HepG2 (cell line): ENCODE results near the gene SLC39A3. TPM values are rescaled to one million over a fixed set of nuclear protein-coding genes. Genes with fewer than 3 reads are reported as not detected.

ENCODE experiments used
- ATAC-seq: fragments of 200-7000 bp; cut with Tn5 transposase; 3 replicates; pipeline ENCODE4 v1.9.1; 2020; ENCODE audit warnings: mild to moderate bottlenecking, moderate library complexity
- BruUV-seq: library from RNA; stranded (reverse); fragments of 400-500 nt; replicated peaks from 2 replicates; lab custom pipeline; 2021; lab: Mats Ljungman, UMichigan
- CTCF ChIA-PET: fragments of 300-600 bp; formaldehyde crosslinking; extraction: SDS; loops from one replicate; lab custom pipeline; 2021; ENCODE audit warnings: low total read pairs, inconsistent platforms, low intra/inter-chr PET ratio; lab: Yijun Ruan, JAX
- POLR2A ChIA-PET: fragments of 350-600 bp; sonication (Branson Sonifier 250); formaldehyde crosslinking; loops from one replicate; lab custom pipeline; 2020; ENCODE audit warnings: antibody characterized with exemption, inconsistent platforms; lab: Yijun Ruan, JAX
- DNase-seq: peaks from one replicate; pipeline ENCODE4 v3.0.0-alpha.2; 2015; ENCODE audit warnings: low spot score
- FAIRE-seq: peaks from 3 replicates; lab custom pipeline; 2011; peaks lifted over from hg19 to GRCh38; lab: Jason Lieb, UNC
- H2AFZ ChIP-seq: one replicate; pipeline ENCODE4 v1.6.1; 2011; ENCODE audit warnings: low read length, inconsistent platforms
- H3K27ac ChIP-seq: fragments of 300-600 bp; 3 replicates; pipeline ENCODE4 v1.8.0; 2011; ENCODE audit warnings: mixed run types, mild to moderate bottlenecking, mixed read lengths, low read length, inconsistent platforms; ENCODE audit not compliant: insufficient read depth; ENCODE audit errors: extremely low read length
- H3K27me3 ChIP-seq, 2 experiments: fragments of 200-600 bp in 1 of 2; 2 replicates in 1 of 2; 3 replicates in 1 of 2; pipeline versions ENCODE4 v1.6.0 to v1.8.0; 2011; ENCODE audit warnings: low read length in 2 of 2, mild to moderate bottlenecking in 2 of 2, moderate library complexity in 2 of 2, inconsistent platforms in 1 of 2; ENCODE audit not compliant: insufficient read depth in 2 of 2, control insufficient read depth in 1 of 2
- H3K36me3 ChIP-seq, 2 experiments: fragments of 200-600 bp in 1 of 2; replicated peaks in 1 of 2; 2 replicates in 1 of 2; 3 replicates in 1 of 2; pipeline versions ENCODE4 v1.5.1 to v1.8.0; 2011; ENCODE audit warnings: low read length in 2 of 2, inconsistent platforms in 1 of 2; ENCODE audit not compliant: insufficient read depth in 2 of 2, control insufficient read depth in 1 of 2
- H3K4me1 ChIP-seq: 2 replicates; pipeline ENCODE4 v1.5.1; 2012; ENCODE audit warnings: low read length, inconsistent platforms; ENCODE audit not compliant: insufficient read depth
- H3K4me2 ChIP-seq: 2 replicates; pipeline ENCODE4 v1.6.0; 2011; ENCODE audit warnings: low read depth, low read length, inconsistent platforms
- H3K4me3 ChIP-seq, 3 experiments: fragments of 200-600 bp in 1 of 3; sonication (generic), shearing (Covaris generic) in 1 of 3; replicated peaks in 1 of 3; 2 replicates each; pipeline ENCODE4 v1.5.1; 2011 to 2016; ENCODE audit warnings: low read length in 3 of 3, inconsistent platforms in 2 of 3, low read depth in 2 of 3, mild to moderate bottlenecking in 2 of 3, control low read depth in 1 of 3, mixed read lengths in 1 of 3; ENCODE audit not compliant: insufficient read depth in 1 of 3
- H3K79me2 ChIP-seq: one replicate; pipeline ENCODE4 v1.6.1; 2011; ENCODE audit warnings: low read length, inconsistent platforms; ENCODE audit not compliant: insufficient read depth
- H3K9ac ChIP-seq: 2 replicates; pipeline ENCODE4 v1.6.0; 2011; ENCODE audit warnings: mild to moderate bottlenecking, low read depth, low read length, inconsistent platforms; ENCODE audit not compliant: insufficient read depth
- H3K9me3 ChIP-seq: 2 replicates; pipeline ENCODE4 v1.5.1; 2012; ENCODE audit warnings: mild to moderate bottlenecking, low read length
- H4K20me1 ChIP-seq: 2 replicates; pipeline ENCODE4 v1.6.0; 2011; ENCODE audit warnings: inconsistent platforms, mild to moderate bottlenecking, low read length, moderate library complexity; ENCODE audit not compliant: insufficient read depth
- ELF1 ChIP-seq: sonication (generic); formaldehyde crosslinking; IDR thresholded peaks from 2 replicates; pipeline ENCODE4 v1.4.0; 2020; ENCODE audit warnings: missing genetic modification reagents
- ELF4 ChIP-seq: sonication (generic); formaldehyde crosslinking; IDR thresholded peaks from 2 replicates; pipeline ENCODE4 v1.5.0; 2020; ENCODE audit warnings: missing genetic modification reagents, mild to moderate bottlenecking, moderate library complexity, borderline replicate concordance
- MAFG ChIP-seq: sonication (generic); formaldehyde crosslinking; IDR thresholded peaks from 2 replicates; pipeline ENCODE4 v1.5.1; 2020; ENCODE audit warnings: mild to moderate bottlenecking, missing genetic modification reagents
- SRSF9 ChIP-seq: fragments of 200-400 bp; formaldehyde crosslinking; IDR thresholded peaks from 2 replicates; pipeline ENCODE4 v1.6.1; 2018; ENCODE audit warnings: borderline replicate concordance, mild to moderate bottlenecking, low read depth, low read length; ENCODE audit not compliant: insufficient read depth, poor library complexity, severe bottlenecking
- ZNF33A ChIP-seq: sonication (generic); formaldehyde crosslinking; IDR thresholded peaks from 2 replicates; pipeline ENCODE4 v1.5.1; 2020; ENCODE audit warnings: missing genetic modification reagents, mild to moderate bottlenecking, moderate library complexity, borderline replicate concordance
- ZNF567 ChIP-seq: sonication (generic); formaldehyde crosslinking; IDR thresholded peaks from 2 replicates; pipeline ENCODE4 v1.8.1; 2023; ENCODE audit warnings: mild to moderate bottlenecking, missing genetic modification reagents, borderline replicate concordance
- WGBS: methylation state at CpG from one replicate; pipeline ENCODE4 v1.1.6; 2017; ENCODE audit warnings: low lambda C conversion rate; 5-methylcytosine and 5-hydroxymethylcytosine counted together
- in situ Hi-C: cut with HindIII; loops from 2 replicates; pipeline ENCODE4 v1.10.0; 2017; ENCODE audit warnings: low pct_unique_long_range_greater_than_20kb; ENCODE audit not compliant: extremely low pct_ligation_motif_present
- intact Hi-C: fragments of 100-400 bp; cut with micrococcal nuclease; formaldehyde crosslinking; loops from one replicate; pipeline ENCODE4 v1.10.0; 2022; ENCODE audit not compliant: unreplicated experiment
- polyA plus RNA-seq, 8 experiments: library from polyadenylated mRNA; depleted of rRNA in 3 of 8; stranded (reverse) in 7 of 8; unstranded in 1 of 8; fragments of >200 nt; fragmentation: Illumina TruSeq in 4 of 8; extraction: Trizol in 4 of 8; gene quantifications; 2 replicates each; pipeline versions ENCODE4 v1.2.1 to v1.2.3, GENCODE V29; 2011 to 2016; ENCODE audit warnings: low read depth in 4 of 8, missing spikeins in 1 of 8, mixed read lengths in 1 of 8; ENCODE audit not compliant: insufficient read depth in 1 of 8
- total RNA-seq, 5 experiments: library from RNA; depleted of rRNA; stranded (reverse); fragments of >200 nt; fragmentation: Illumina TruSeq; extraction: Trizol; gene quantifications; 2 replicates each; pipeline ENCODE4 v1.2.3, GENCODE V29; 2016; ENCODE audit warnings: low read depth in 1 of 5
- TF ChIP-seq, protein P1 (sequence below): sonication (generic); formaldehyde crosslinking; IDR thresholded peaks from 2 replicates; pipeline ENCODE4 v1.9.0; 2021; ENCODE audit warnings: missing genetic modification reagents, borderline replicate concordance
- TF ChIP-seq, protein P2 (sequence below): sonication (generic); formaldehyde crosslinking; IDR thresholded peaks from 2 replicates; pipeline ENCODE4 v1.5.1; 2020; ENCODE audit warnings: missing genetic modification reagents, mild to moderate bottlenecking, borderline replicate concordance

Gene SLC39A3
- total and polyA plus RNA-seq, 2 of the 13 experiments (the other 11 are each of a cell fraction or from before 2014, with no cell fraction given), result 33.6 to 41.6 TPM

- no TSS peak for BruUV-seq
- no peak for FAIRE-seq
- peaks cover 19 to 31% of the 10 kb centered on the region in 2 experiments; a peak in 4 of 5 replicates for H3K36me3 ChIP-seq
- in situ Hi-C loops (no loop called here), intact Hi-C loops (no loop called here)
- POLR2A ChIA-PET, result no interaction called here
- H3K4me1 ChIP-seq, result no peaks in the 10 kb centered on the region
- no peak overlapping the region for H3K4me3 ChIP-seq
- TF ChIP-seq ZNF567 (CRISPR knock-in tag) (no peak), SRSF9 (no peak), MAFG (CRISPR knock-in tag) (no peak), ZNF33A (CRISPR knock-in tag) (no peak), ELF4 (CRISPR knock-in tag) (no peak), ELF1 (CRISPR knock-in tag) (no peak)
- TF ChIP-seq, protein P1, sequence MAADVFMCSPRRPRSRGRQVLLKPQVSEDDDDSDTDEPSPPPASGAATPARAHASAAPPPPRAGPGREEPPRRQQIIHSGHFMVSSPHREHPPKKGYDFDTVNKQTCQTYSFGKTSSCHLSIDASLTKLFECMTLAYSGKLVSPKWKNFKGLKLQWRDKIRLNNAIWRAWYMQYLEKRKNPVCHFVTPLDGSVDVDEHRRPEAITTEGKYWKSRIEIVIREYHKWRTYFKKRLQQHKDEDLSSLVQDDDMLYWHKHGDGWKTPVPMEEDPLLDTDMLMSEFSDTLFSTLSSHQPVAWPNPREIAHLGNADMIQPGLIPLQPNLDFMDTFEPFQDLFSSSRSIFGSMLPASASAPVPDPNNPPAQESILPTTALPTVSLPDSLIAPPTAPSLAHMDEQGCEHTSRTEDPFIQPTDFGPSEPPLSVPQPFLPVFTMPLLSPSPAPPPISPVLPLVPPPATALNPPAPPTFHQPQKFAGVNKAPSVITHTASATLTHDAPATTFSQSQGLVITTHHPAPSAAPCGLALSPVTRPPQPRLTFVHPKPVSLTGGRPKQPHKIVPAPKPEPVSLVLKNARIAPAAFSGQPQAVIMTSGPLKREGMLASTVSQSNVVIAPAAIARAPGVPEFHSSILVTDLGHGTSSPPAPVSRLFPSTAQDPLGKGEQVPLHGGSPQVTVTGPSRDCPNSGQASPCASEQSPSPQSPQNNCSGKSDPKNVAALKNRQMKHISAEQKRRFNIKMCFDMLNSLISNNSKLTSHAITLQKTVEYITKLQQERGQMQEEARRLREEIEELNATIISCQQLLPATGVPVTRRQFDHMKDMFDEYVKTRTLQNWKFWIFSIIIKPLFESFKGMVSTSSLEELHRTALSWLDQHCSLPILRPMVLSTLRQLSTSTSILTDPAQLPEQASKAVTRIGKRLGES, result no peak
- TF ChIP-seq, protein P2, sequence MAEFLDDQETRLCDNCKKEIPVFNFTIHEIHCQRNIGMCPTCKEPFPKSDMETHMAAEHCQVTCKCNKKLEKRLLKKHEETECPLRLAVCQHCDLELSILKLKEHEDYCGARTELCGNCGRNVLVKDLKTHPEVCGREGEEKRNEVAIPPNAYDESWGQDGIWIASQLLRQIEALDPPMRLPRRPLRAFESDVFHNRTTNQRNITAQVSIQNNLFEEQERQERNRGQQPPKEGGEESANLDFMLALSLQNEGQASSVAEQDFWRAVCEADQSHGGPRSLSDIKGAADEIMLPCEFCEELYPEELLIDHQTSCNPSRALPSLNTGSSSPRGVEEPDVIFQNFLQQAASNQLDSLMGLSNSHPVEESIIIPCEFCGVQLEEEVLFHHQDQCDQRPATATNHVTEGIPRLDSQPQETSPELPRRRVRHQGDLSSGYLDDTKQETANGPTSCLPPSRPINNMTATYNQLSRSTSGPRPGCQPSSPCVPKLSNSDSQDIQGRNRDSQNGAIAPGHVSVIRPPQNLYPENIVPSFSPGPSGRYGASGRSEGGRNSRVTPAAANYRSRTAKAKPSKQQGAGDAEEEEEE (CRISPR knock-in tag), result no peak
- TF ChIP-seq, all 625 proteins: peak for 0
- no peaks in the 10 kb centered on the region for H3K9me3 ChIP-seq
- no peaks in the 10 kb centered on the region for H3K27me3 ChIP-seq
- H2AFZ ChIP-seq, result no peak overlapping the region
- ATAC-seq (no peak), DNase-seq (no peak)
- no peak overlapping the region for H3K4me2 ChIP-seq
- no peaks in the 10 kb centered on the region for H4K20me1 ChIP-seq
- no peaks in the 10 kb centered on the region for H3K79me2 ChIP-seq
- CTCF ChIA-PET, result no interaction called here
- 96% methylated on average over 16 of the region's 16 CpGs for WGBS
- H3K9ac ChIP-seq, result no peak overlapping the region
- H3K27ac ChIP-seq, result no peak overlapping the region
These were observed 15.6 kb upstream of the SLC39A3 start for GRCh38 chr19:2755448-2755705.
